Right renal cortex interstitium (tissue), 3 donors: ENCODE data around the gene ZNF385C. TPM values are rescaled to one million over a fixed set of nuclear protein-coding genes. Genes with fewer than 3 reads are reported as not detected.

Experiments used
- DNase-seq, 3 donors: peaks; one replicate each; pipeline ENCODE4 v3.0.0-alpha.2; 2013; ENCODE audit warnings: low read depth in 3 of 3, low spot score in 2 of 3
- polyA plus RNA-seq, 3 donors: library from polyadenylated mRNA; unstranded; fragments of 120-200 nt; gene quantifications; one replicate each; pipeline ENCODE4 v1.2.1, GENCODE V29; 2013; ENCODE audit not compliant: insufficient read length in 3 of 3

The ZNF385C gene
- polyA plus RNA-seq, 3 donors, result 4.5 to 7.8 (median 6.1) TPM

- no peak for DNase-seq
Measured at GRCh38 chr17:42002175-42002791, 96.0 kb downstream of the ZNF385C start.

- no peak for DNase-seq
Measured at GRCh38 chr17:42001729-42002128, 96.5 kb downstream of the ZNF385C start.

GRCh38 chr17:42000413-42001133 lies 97.7 kb downstream of the ZNF385C start:
- DNase-seq, result no peak

GRCh38 chr17:41998497-41998896 lies 99.8 kb downstream of the ZNF385C start:
- DNase-seq, result no peak

- no peak for DNase-seq
Measured at GRCh38 chr17:41996855-41997164, 101.5 kb downstream of the ZNF385C start.

GRCh38 chr17:41992576-41992975 lies 105.7 kb downstream of the ZNF385C start:
- DNase-seq, result no peak

- no peak for DNase-seq
Measured at GRCh38 chr17:41989702-41990419, 108.4 kb downstream of the ZNF385C start.

GRCh38 chr17:41988418-41988817 lies 109.9 kb downstream of the ZNF385C start:
- DNase-seq, result no peak

- no peak for DNase-seq
Measured at GRCh38 chr17:41987642-41988041, 110.6 kb downstream of the ZNF385C start.

GRCh38 chr17:41986634-41987033 lies 111.6 kb downstream of the ZNF385C start:
- DNase-seq, result no peak

- DNase-seq, result no peak
Measured at GRCh38 chr17:41985919-41986318, 112.4 kb downstream of the ZNF385C start.

- DNase-seq, result no peak
Measured at GRCh38 chr17:41984454-41984853, 113.8 kb downstream of the ZNF385C start.

- DNase-seq, result no peak
Measured at GRCh38 chr17:41982026-41982760, 116.1 kb downstream of the ZNF385C start.

- DNase-seq, result no peak
Measured at GRCh38 chr17:41977991-41978390, 120.3 kb downstream of the ZNF385C start.

- DNase-seq, result no peak
Measured at GRCh38 chr17:41976142-41976768, 122.0 kb downstream of the ZNF385C start.

Other genes with a start within 250 kb of the ZNF385C start
- 10 to 100 TPM in 1 of 3 donors, 1 to 10 TPM in 2; 8.2 to 10.5 (median 9.5) TPM for gene KLHL11, start 233.1 kb downstream of the ZNF385C start, polyA plus RNA-seq
- gene ACLY, start 179.5 kb downstream of the ZNF385C start, polyA plus RNA-seq, result 10 to 100 TPM; 80.8 to 94.8 (median 86.0) TPM
- 1 to 10 TPM; 5.5 to 6.9 (median 6.5) TPM for gene ODAD4, start 167.9 kb downstream of the ZNF385C start, polyA plus RNA-seq
- 10 to 100 TPM; 58.1 to 62.3 (median 60.6) TPM for gene CNP, start 131.7 kb downstream of the ZNF385C start, polyA plus RNA-seq
- gene DNAJC7, start 81.0 kb downstream of the ZNF385C start, polyA plus RNA-seq, result 100 to 1,000 TPM; 150 to 173 (median 163) TPM
- gene NKIRAS2, start 78.4 kb downstream of the ZNF385C start, polyA plus RNA-seq, result 10 to 100 TPM; 42.9 to 49.9 (median 49.0) TPM
- 1 to 10 TPM; 3.1 to 3.2 (median 3.2) TPM for gene C17orf113, start 47.9 kb downstream of the ZNF385C start, polyA plus RNA-seq
- gene DHX58, start 14.2 kb upstream of the ZNF385C start, polyA plus RNA-seq, result 1 to 10 TPM; 6.9 to 8.6 (median 7.4) TPM
- 10 to 100 TPM; 52.3 to 57.6 (median 55.0) TPM for gene KAT2A, start 22.9 kb upstream of the ZNF385C start, polyA plus RNA-seq
- under 1 TPM; 0.14 to 0.17 (median 0.17) TPM for gene HSPB9, start 24.3 kb upstream of the ZNF385C start, polyA plus RNA-seq
- gene RAB5C, start 56.5 kb upstream of the ZNF385C start, polyA plus RNA-seq, result 100 to 1,000 TPM; 121 to 138 (median 125) TPM
- not detected for gene KCNH4, start 82.7 kb upstream of the ZNF385C start, polyA plus RNA-seq
- not detected for gene HCRT, start 87.0 kb upstream of the ZNF385C start, polyA plus RNA-seq
- 10 to 100 TPM; 10.2 to 15.1 (median 14.2) TPM for gene GHDC, start 96.0 kb upstream of the ZNF385C start, polyA plus RNA-seq
- gene STAT5B, start 177.9 kb upstream of the ZNF385C start, polyA plus RNA-seq, result 10 to 100 TPM; 37.5 to 39.2 (median 37.6) TPM
- 1 to 10 TPM; 5.1 to 5.9 (median 5.5) TPM for gene STAT5A, start 190.0 kb upstream of the ZNF385C start, polyA plus RNA-seq